Heart right ventricle (tissue), 16 donors: ENCODE measurements around the gene NELL1. TPM values are rescaled to one million over a fixed set of nuclear protein-coding genes. Genes with fewer than 3 reads are reported as not detected.

Experiments
- ATAC-seq, 8 donors: fragments of 200-7000 bp; cut with Tn5 transposase; one replicate each; pipeline ENCODE4 v1.9.1; 2020; ENCODE audit warnings: mild to moderate bottlenecking in 8 of 8, moderate library complexity in 8 of 8, moderate number of reproducible peaks in 1 of 8
- DNase-seq, 2 donors: peaks; one replicate each; pipeline ENCODE4 v3.0.0-alpha.2; 2020
- H3K27ac ChIP-seq, 10 donors: fragments of 200-600 bp; sonication (generic) in 2 of 10; one replicate each; pipeline versions ENCODE4 v1.5.0 to v1.8.0; 2020 to 2022; ENCODE audit warnings: mild to moderate bottlenecking in 3 of 10
- H3K27me3 ChIP-seq, 7 donors: fragments of 200-600 bp; one replicate each; pipeline ENCODE4 v1.8.0; 2021 to 2022; ENCODE audit warnings: mild to moderate bottlenecking in 2 of 7
- H3K36me3 ChIP-seq, 9 donors: fragments of 200-600 bp; sonication (generic) in 1 of 9; one replicate each; pipeline versions ENCODE4 v1.5.0 to v1.8.0; 2020 to 2022; ENCODE audit warnings: mild to moderate bottlenecking in 2 of 9
- H3K4me1 ChIP-seq, 9 donors: fragments of 200-600 bp; sonication (generic) in 1 of 9; one replicate each; pipeline versions ENCODE4 v1.5.0 to v1.8.0; 2020 to 2022; ENCODE audit warnings: mild to moderate bottlenecking in 4 of 9
- H3K4me3 ChIP-seq, 10 donors: fragments of 200-600 bp; sonication (generic) in 2 of 10; one replicate each; pipeline versions ENCODE4 v1.5.0 to v1.8.0; 2020 to 2022; ENCODE audit warnings: mild to moderate bottlenecking in 7 of 10, moderate library complexity in 2 of 10
- H3K9me3 ChIP-seq, 11 donors: fragments of 200-600 bp in 10 of 11; sonication (generic) in 2 of 11; one replicate each; pipeline versions ENCODE4 v1.5.0 to v1.8.0; 2013 to 2022; ENCODE audit warnings: mild to moderate bottlenecking in 2 of 11, control low read depth in 1 of 11, moderate library complexity in 1 of 11
- WGBS, 2 donors: extraction: QIAGEN DNeasy Blood & Tissue Kit; methylation state at CpG; one replicate each; pipeline ENCODE4 v1.1.7; 2013; ENCODE audit warnings: inconsistent platforms in 1 of 2; 5-methylcytosine and 5-hydroxymethylcytosine counted together
- intact Hi-C, 10 donors: fragments of 100-400 bp; cut with DNase I; formaldehyde crosslinking; loops; one replicate each; pipeline versions ENCODE4 v1.11.1 to v1.14.2; 2022
- polyA plus RNA-seq, 2 donors: library from polyadenylated mRNA; stranded (reverse); fragments of 200-250 nt; gene quantifications; one replicate each; pipeline ENCODE4 v1.2.3, GENCODE V29; 2013
- total RNA-seq, 10 donors: library from RNA; stranded (reverse); fragmentation: NEBNext Ultra II Directional in 3 of 10; extraction: Animal tissue kit (Norgen Biotek cat#: 25700) in 3 of 10; gene quantifications; one replicate each; pipeline versions ENCODE4 v1.2.1 to v1.2.4, GENCODE V29; 2021 to 2023
- TF ChIP-seq, protein P1 (sequence below), 9 donors: fragments of 200-600 bp; sonication (generic) in 2 of 9; IDR thresholded peaks; one replicate each; pipeline versions ENCODE4 v1.5.0 to v1.8.0; 2021 to 2022; ENCODE audit warnings: antibody characterized with exemption in 9 of 9, mild to moderate bottlenecking in 5 of 9, moderate library complexity in 1 of 9
- donor health status: Arrhythmogenic right ventricular cardiomyopathy.
- donor health status: ischemic (EF 13 %, LVEDD 7.1; RV severe dilation, severe dysfunction).
- donor health status: healthy with polysubstance abuse.
- donor health status: DM: no; HTN: yes; CAD: no.
- donor health status: DM: no; HTN: no; CAD: no.
- donor health status: ischemic (EF 25% LVEDD 6.9; RV normal size, moderate dysfunction).
- donor health status: ischemic (EF 25% LVEDD 5.7; RV mildly dilated, moderate dysfunction).
- donor health status: healthy.
- donor health status: DM: yes; HTN: yes; CAD: no.
- donor health status: Ischemic cardiomyopathy.
- donor health status: ischemic (EF 35%, LVEDD 5.7; RV mildly dilated, moderate dysfunction).
- donor health status: nonischemic (EF 11% LVEDD 7.7; RV severe dilation, severe dysfunction).
- donor health status: DM: yes; HTN: yes; CAD: no.
- donor health status: PGD.
- donor health status: ischemic (EF 29% LVEDD 5.4; RV normal size, mild dysfunction).
- donor health status: nonischemic (EF 23%, LVEDD 6.1; RV moderate dilation, normal function).

Gene NELL1
- total and polyA plus RNA-seq, 12 donors: not detected

DNA sequence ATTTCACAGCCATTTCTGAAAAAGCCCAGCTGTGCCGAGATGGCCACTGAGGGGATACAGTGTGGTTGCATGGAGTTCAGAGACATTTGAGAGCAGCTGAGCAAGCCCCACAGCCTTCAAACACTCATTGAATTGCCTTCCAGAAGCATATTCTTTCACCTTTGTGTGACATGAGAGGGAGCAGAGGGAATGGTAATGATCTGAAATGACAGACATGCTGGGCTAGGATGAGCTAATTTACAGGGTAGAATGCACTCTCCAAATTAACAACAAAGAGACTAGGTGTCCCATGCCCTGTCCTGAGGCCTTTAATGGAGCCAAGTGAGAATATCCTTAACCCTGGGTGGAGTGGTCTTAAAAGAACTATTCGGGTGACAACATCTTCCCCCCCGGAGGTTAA, 585.4 kb downstream of the NELL1 start:
- TF ChIP-seq, protein P1, sequence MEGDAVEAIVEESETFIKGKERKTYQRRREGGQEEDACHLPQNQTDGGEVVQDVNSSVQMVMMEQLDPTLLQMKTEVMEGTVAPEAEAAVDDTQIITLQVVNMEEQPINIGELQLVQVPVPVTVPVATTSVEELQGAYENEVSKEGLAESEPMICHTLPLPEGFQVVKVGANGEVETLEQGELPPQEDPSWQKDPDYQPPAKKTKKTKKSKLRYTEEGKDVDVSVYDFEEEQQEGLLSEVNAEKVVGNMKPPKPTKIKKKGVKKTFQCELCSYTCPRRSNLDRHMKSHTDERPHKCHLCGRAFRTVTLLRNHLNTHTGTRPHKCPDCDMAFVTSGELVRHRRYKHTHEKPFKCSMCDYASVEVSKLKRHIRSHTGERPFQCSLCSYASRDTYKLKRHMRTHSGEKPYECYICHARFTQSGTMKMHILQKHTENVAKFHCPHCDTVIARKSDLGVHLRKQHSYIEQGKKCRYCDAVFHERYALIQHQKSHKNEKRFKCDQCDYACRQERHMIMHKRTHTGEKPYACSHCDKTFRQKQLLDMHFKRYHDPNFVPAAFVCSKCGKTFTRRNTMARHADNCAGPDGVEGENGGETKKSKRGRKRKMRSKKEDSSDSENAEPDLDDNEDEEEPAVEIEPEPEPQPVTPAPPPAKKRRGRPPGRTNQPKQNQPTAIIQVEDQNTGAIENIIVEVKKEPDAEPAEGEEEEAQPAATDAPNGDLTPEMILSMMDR (IDR thresholded peaks at IDR 0.05): no peak
- intact Hi-C loops: no loop called here
- WGBS, 2 donors: 60 to 77% methylated on average over 3 of the region's 3 CpGs

GRCh38 chr11:21257461-21257860, 588.1 kb downstream of the NELL1 start:
- TF ChIP-seq, protein P1 (IDR thresholded peaks at IDR 0.05): no peak
- intact Hi-C loops: no loop called here
- H3K4me3 ChIP-seq: no peak overlapping the region
- DNase-seq (no peak), ATAC-seq (no peak)
- no peaks in the 10 kb centered on the region for H3K9me3 ChIP-seq
- H3K27me3 ChIP-seq: no peaks in the 10 kb centered on the region
- no peaks in the 10 kb centered on the region for H3K4me1 ChIP-seq
- no peaks in the 10 kb centered on the region for H3K36me3 ChIP-seq
- H3K27ac ChIP-seq: no peak overlapping the region

More for the DNA sequence above, 585.4 kb downstream of the NELL1 start:
- no peak for DNase-seq
- Histone ChIP-seq H3K36me3 (no peaks in the 10 kb centered on the region), H3K27me3 (no peaks in the 10 kb centered on the region), H3K4me3 (no peak overlapping the region), H3K9me3 (no peaks in the 10 kb centered on the region), H3K27ac (no peak overlapping the region), H3K4me1 (no peaks in the 10 kb centered on the region)
- no peak for ATAC-seq

- Histone ChIP-seq H3K27me3 (no peaks in the 10 kb centered on the region), H3K27ac (no peak overlapping the region), H3K36me3 (no peaks in the 10 kb centered on the region), H3K4me1 (no peaks in the 10 kb centered on the region), H3K4me3 (no peak overlapping the region), H3K9me3 (no peaks in the 10 kb centered on the region)
- intact Hi-C loops: no loop called here
- ATAC-seq (no peak), DNase-seq (no peak)
- TF ChIP-seq, protein P1 (IDR thresholded peaks at IDR 0.05): no peak
- WGBS, 2 donors: 64 to 70% methylated on average over 2 of the region's 2 CpGs
Measured at GRCh38 chr11:21258414-21258813, 589.0 kb downstream of the NELL1 start.

DNA sequence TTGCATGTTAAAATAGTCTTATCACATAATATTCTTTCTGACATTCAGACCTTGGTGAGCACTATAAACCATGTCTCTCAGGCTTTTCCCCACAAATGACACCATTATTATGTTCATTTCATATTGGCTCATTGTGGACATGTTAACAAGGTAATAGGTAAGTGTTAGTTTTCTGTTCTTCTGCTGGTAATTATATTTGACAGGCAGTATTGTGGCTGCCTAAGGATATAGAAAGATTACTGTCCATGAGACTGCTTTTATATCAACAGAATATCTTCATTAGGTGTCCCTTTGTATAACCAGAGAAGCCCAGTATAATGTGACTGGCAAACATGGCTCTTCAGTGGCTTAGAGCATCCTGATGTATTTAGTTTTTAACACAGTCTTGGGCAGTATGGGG, 590.7 kb downstream of the NELL1 start:
- no peak for ATAC-seq

More for the DNA sequence above, 590.7 kb downstream of the NELL1 start:
- Histone ChIP-seq H3K27ac (no peak overlapping the region), H3K4me1 (no peaks in the 10 kb centered on the region), H3K4me3 (no peak overlapping the region), H3K27me3 (no peaks in the 10 kb centered on the region), H3K9me3 (no peaks in the 10 kb centered on the region), H3K36me3 (no peaks in the 10 kb centered on the region)
- intact Hi-C loops: no loop called here
- DNase-seq: no peak
- TF ChIP-seq, protein P1 (IDR thresholded peaks at IDR 0.05): no peak
